B cell (primary cell): Measurements from ENCODE around the gene SLC23A2. TPM values are rescaled to one million over a fixed set of nuclear protein-coding genes. Genes with fewer than 3 reads are reported as not detected.
"Not testable (repeated sequence)": the region's sequence is repeated elsewhere in the genome, so short reads cannot be mapped to it uniquely, and the experiment has no call there.

ENCODE experiments used
- ATAC-seq: fragments of 200-7000 bp; cut with Tn5 transposase; one replicate; pipeline ENCODE4 v1.10.0; 2021; ENCODE audit warnings: low read depth, mild to moderate bottlenecking, moderate number of reproducible peaks, moderate library complexity
- CTCF ChIA-PET: fragments of 350-600 bp; sonication (Branson Sonifier 250); formaldehyde crosslinking; loops from one replicate; lab custom pipeline; 2021; ENCODE audit warnings: antibody characterized with exemption, inconsistent platforms; lab: Charles Lee
- POLR2A ChIA-PET: fragments of 350-600 bp; sonication (Branson Sonifier 250); formaldehyde crosslinking; loops from one replicate; lab custom pipeline; 2021; ENCODE audit warnings: antibody characterized with exemption; lab: Charles Lee
- DNase-seq: peaks from one replicate; pipeline ENCODE4 v3.0.0; 2013
- H2AFZ ChIP-seq: 2 replicates; pipeline ENCODE4 v1.6.1; 2012; ENCODE audit warnings: mild to moderate bottlenecking, low read depth, low read length; ENCODE audit not compliant: insufficient read depth, poor library complexity, severe bottlenecking
- H3K27ac ChIP-seq, 2 donors: 1 replicate in 1 of 2; 2 replicates in 1 of 2; pipeline ENCODE4 v1.5.1; 2012 to 2013; ENCODE audit warnings: low read length in 2 of 2, mild to moderate bottlenecking in 2 of 2, moderate library complexity in 1 of 2
- H3K27me3 ChIP-seq, 4 experiments: fragments of 200-600 bp in 1 of 4; sonication (generic) in 1 of 4; replicated peaks in 1 of 4; 1 replicate in 2 of 4; 2 replicates in 2 of 4; pipeline versions ENCODE4 v1.6.1 to v1.7.0; 2013 to 2016; ENCODE audit warnings: low read length in 3 of 4, mild to moderate bottlenecking in 2 of 4, mixed read lengths in 1 of 4, moderate library complexity in 1 of 4; ENCODE audit not compliant: insufficient read depth in 4 of 4, control insufficient read depth in 3 of 4; ENCODE audit errors: control extremely low read depth in 1 of 4
- H3K36me3 ChIP-seq, 2 experiments: replicated peaks in 1 of 2; 1 replicate in 1 of 2; 2 replicates in 1 of 2; pipeline versions ENCODE4 v1.6.1 to v1.7.1; 2013; ENCODE audit warnings: low read length in 1 of 2; ENCODE audit not compliant: insufficient read depth in 2 of 2, control insufficient read depth in 1 of 2; ENCODE audit errors: control extremely low read depth in 1 of 2, extremely low read depth in 1 of 2
- H3K4me1 ChIP-seq, 2 donors: fragments of 200-600 bp in 1 of 2; sonication (generic) in 1 of 2; 1 replicate in 1 of 2; 2 replicates in 1 of 2; pipeline versions ENCODE4 v1.5.1 to v1.6.1; 2013 to 2017; ENCODE audit warnings: low read length in 2 of 2; ENCODE audit not compliant: control insufficient read depth in 2 of 2, insufficient read depth in 2 of 2
- H3K4me2 ChIP-seq: replicated peaks from 2 replicates; pipeline ENCODE3; 2012; ENCODE audit warnings: mild to moderate bottlenecking, low read depth, low read length; ENCODE audit not compliant: poor library complexity, severe bottlenecking
- H3K4me3 ChIP-seq, 5 experiments: fragments of 200-600 bp in 1 of 5; sonication (generic) in 1 of 5; 1 replicate in 3 of 5; 2 replicates in 2 of 5; pipeline versions ENCODE4 v1.5.1 to v1.7.0; 2011 to 2016; ENCODE audit warnings: low read length in 4 of 5, mild to moderate bottlenecking in 4 of 5, low read depth in 2 of 5, control low read depth in 1 of 5, moderate library complexity in 1 of 5; ENCODE audit not compliant: insufficient read depth in 1 of 5; ENCODE audit errors: control extremely low read depth in 1 of 5, extremely low read depth in 1 of 5
- H3K79me2 ChIP-seq: fragments of 200-600 bp; sonication (generic); one replicate; pipeline ENCODE4 v1.6.0; 2016; ENCODE audit warnings: low read length; ENCODE audit not compliant: control insufficient read depth, insufficient read depth
- H3K9ac ChIP-seq: fragments of 200-600 bp; sonication (generic); 2 replicates; pipeline ENCODE4 v1.6.1; 2017; ENCODE audit warnings: mild to moderate bottlenecking, low read length, moderate library complexity
- H3K9me3 ChIP-seq, 3 donors: one replicate each; pipeline versions ENCODE4 v1.6.1 to v1.7.1; 2013; ENCODE audit warnings: low read length in 2 of 3; ENCODE audit not compliant: control insufficient read depth in 2 of 3, insufficient read depth in 1 of 3; ENCODE audit errors: control extremely low read depth in 1 of 3
- H4K20me1 ChIP-seq: 2 replicates; pipeline ENCODE4 v1.6.0; 2012; ENCODE audit warnings: mild to moderate bottlenecking, low read length; ENCODE audit not compliant: insufficient read depth, control insufficient read depth, poor library complexity, severe bottlenecking
- H3K27ac Mint-ChIP-seq: one replicate; pipeline ENCODE4 v1.8.0; 2021; ENCODE audit warnings: mixed read lengths
- H3K27me3 Mint-ChIP-seq: one replicate; pipeline ENCODE4 v1.8.0; 2021; ENCODE audit warnings: mixed read lengths
- H3K4me1 Mint-ChIP-seq: one replicate; pipeline ENCODE4 v1.8.0; 2021; ENCODE audit warnings: mixed read lengths
- H3K4me3 Mint-ChIP-seq: one replicate; pipeline ENCODE4 v1.8.0; 2021; ENCODE audit warnings: mixed read lengths
- H3K9me3 Mint-ChIP-seq: one replicate; pipeline ENCODE4 v1.8.0; 2022; ENCODE audit warnings: mixed read lengths; ENCODE audit not compliant: insufficient read depth
- CTCF ChIP-seq: fragments of 200-600 bp; IDR thresholded peaks from one replicate; pipeline ENCODE4 v1.8.0; 2022; ENCODE audit warnings: antibody characterized with exemption, mild to moderate bottlenecking
- EZH2 ChIP-seq: IDR thresholded peaks from 2 replicates; pipeline ENCODE4 v1.6.1; 2012; ENCODE audit warnings: borderline replicate concordance, low read depth, mild to moderate bottlenecking, moderate library complexity, low read length; ENCODE audit not compliant: insufficient read depth, poor library complexity, severe bottlenecking
- WGBS: methylation state at CpG from one replicate; pipeline ENCODE4 v1.1.5; 2013; ENCODE audit warnings: missing lambda C conversion rate; ENCODE audit not compliant: insufficient coverage; 5-methylcytosine and 5-hydroxymethylcytosine counted together
- intact Hi-C: fragments of 100-400 bp; cut with micrococcal nuclease; formaldehyde crosslinking; loops from one replicate; pipeline ENCODE4 v1.10.0; 2022
- polyA plus RNA-seq: library from polyadenylated mRNA; depleted of rRNA; stranded (reverse); fragments of >200 nt; gene quantifications from 2 replicates; pipeline ENCODE4 v1.2.3, GENCODE V29; 2012
- total RNA-seq, 2 donors: library from RNA; stranded (reverse); fragments of 120-200 nt in 1 of 2; gene quantifications; 1 replicate in 1 of 2; 2 replicates in 1 of 2; pipeline versions ENCODE4 v1.2.3 to v1.2.4, GENCODE V29; 2013 to 2022

The SLC23A2 gene
- total and polyA plus RNA-seq, 2 donors (not counting 1 experiment from before 2014, with no cell fraction given): 23.6 to 70.7 TPM

GRCh38 chr20:5028258-5029059 lies 27.1 kb upstream of the SLC23A2 start:
- H3K27ac Mint-ChIP-seq, ATAC-seq, POLR2A ChIA-PET, H3K9me3 Mint-ChIP-seq, H2AFZ ChIP-seq, H3K4me2 ChIP-seq, H3K9ac ChIP-seq, H3K4me3 Mint-ChIP-seq, CTCF ChIA-PET, H3K4me1 Mint-ChIP-seq, H3K4me3 ChIP-seq, DNase-seq, H3K27ac ChIP-seq, H4K20me1 ChIP-seq, H3K9me3 ChIP-seq, H3K4me1 ChIP-seq, H3K27me3 Mint-ChIP-seq, H3K27me3 ChIP-seq, intact Hi-C loops, H3K36me3 ChIP-seq, H3K79me2 ChIP-seq: not testable (repeated sequence)
- WGBS: 100% methylated on average over 1 of the region's 4 CpGs

GRCh38 chr20:5024982-5025381 lies 23.7 kb upstream of the SLC23A2 start:
- no peak for TF ChIP-seq EZH2
- no peak for TF ChIP-seq CTCF
- ATAC-seq (no peak), DNase-seq (no peak)
- H3K4me2 ChIP-seq: no peak overlapping the region
- H2AFZ ChIP-seq: no peak overlapping the region
- H3K27me3 ChIP-seq: no peaks in the 10 kb centered on the region
- H3K9me3 ChIP-seq: no peaks in the 10 kb centered on the region
- intact Hi-C loops: no loop called here
- H3K27ac ChIP-seq: no peak overlapping the region
- Mint-ChIP-seq H3K4me3 (no peak overlapping the region), H3K27ac (no peak overlapping the region), H3K9me3 (no peaks in the 10 kb centered on the region), H3K4me1 (no peaks in the 10 kb centered on the region), H3K27me3 (no peaks in the 10 kb centered on the region)
- H3K4me1 ChIP-seq: no peaks in the 10 kb centered on the region
- no CpG with 5 or more reads among the region's 4 CpGs for WGBS
- ChIA-PET CTCF (interaction anchor here (0.7 kb wide), 1 partner anchor 51 kb away, joined by 3 read pairs; no protein-coding TSS in a partner anchor), POLR2A (no interaction called here)
- H4K20me1 ChIP-seq: no peaks in the 10 kb centered on the region
- no peaks in the 10 kb centered on the region for H3K79me2 ChIP-seq
- H3K4me3 ChIP-seq: no peak overlapping the region
- H3K9ac ChIP-seq: no peak overlapping the region
- no peaks in the 10 kb centered on the region for H3K36me3 ChIP-seq
